ENCODE data around the gene ZPLD1. TPM values are rescaled to one million over a fixed set of nuclear protein-coding genes. Genes with fewer than 3 reads are reported as not detected.

Gene ZPLD1
- total and polyA plus RNA-seq, 10 of the 15 experiments (the other 5 are each of a cell fraction or from before 2014, with no cell fraction given): not detected

GRCh38 chr3:102511168-102511567, 76.4 kb downstream of the ZPLD1 start (continued):
- TF ChIP-seq POU2F2 (IDR thresholded peaks at IDR 0.05; ENCODE audit: borderline replicate concordance, low read depth, low read length) (no peak), PAX5 (IDR thresholded peaks at IDR 0.05; ENCODE audit: borderline replicate concordance, low read depth, low read length) (no peak)

GRCh38 chr3:102511639-102512038, 76.8 kb downstream of the ZPLD1 start:
- Histone ChIP-seq H3K27ac (ENCODE audit: control insufficient read depth, insufficient read depth) (no peak overlapping the region), H3K4me1 (ENCODE audit: control insufficient read depth, insufficient read depth, low read length) (no peaks in the 10 kb centered on the region), H3K9ac (ENCODE audit: control insufficient read depth, insufficient read depth, low read length) (no peak overlapping the region), H3K79me2 (ENCODE audit: control insufficient read depth, insufficient read depth, low read length) (no peaks in the 10 kb centered on the region), H3K27me3 (replicated peaks in 1 of 2; ENCODE audit: control insufficient read depth in 2 of 2, insufficient read depth in 2 of 2, low read length in 1 of 2) (no peaks in the 10 kb centered on the region), H3K9me3 (replicated peaks; ENCODE audit: control insufficient read depth, insufficient read depth, low read length) (no peaks in the 10 kb centered on the region), H2AFZ (ENCODE audit: control insufficient read depth, low read depth, low read length) (no peak overlapping the region), H3K4me3 (no peak overlapping the region), H3K36me3 (ENCODE audit: control insufficient read depth in 2 of 2, insufficient read depth in 2 of 2, low read length in 1 of 2) (no peaks in the 10 kb centered on the region), H4K20me1 (ENCODE audit: control insufficient read depth, insufficient read depth) (no peaks in the 10 kb centered on the region), H3K4me2 (ENCODE audit: control insufficient read depth, insufficient read depth) (no peak overlapping the region)
- intact Hi-C loops (cut with micrococcal nuclease; ENCODE audit: unreplicated experiment) (no loop called here), in situ Hi-C loops (cut with MboI) (no loop called here)
- ATAC-seq (no peak), FAIRE-seq (no peak), DNase-seq (ENCODE audit: low read depth, low spot score) (no peak)
- no TSS peak for BruUV-seq (replicated peaks)
- 22% methylated on average over 4 of the region's 4 CpGs for WGBS (ENCODE audit: insufficient coverage, insufficient replicate concordance, low lambda C conversion rate, missing lambda C conversion rate)
- ChIA-PET POLR2A (no interaction called here), RAD21 (ENCODE audit: unreplicated experiment) (no interaction called here), SMC1A (ENCODE audit: uncharacterized antibody, unreplicated experiment) (no interaction called here), CTCF (interaction anchor here (1.4 kb wide), 1 partner anchor 283 kb away, joined by 3 read pairs; no protein-coding TSS in a partner anchor)
- TF ChIP-seq ZNF207 (IDR thresholded peaks at IDR 0.05; ENCODE audit: borderline replicate concordance) (no peak), NKRF (conservative IDR thresholded peaks at IDR 0.05) (no peak), RELA (IDR thresholded peaks at IDR 0.05; ENCODE audit: borderline replicate concordance, partially characterized antibody) (no peak), ZBTB33 (IDR thresholded peaks at IDR 0.05) (no peak), HDGF (IDR thresholded peaks at IDR 0.05) (no peak), TAF1 (IDR thresholded peaks at IDR 0.05; ENCODE audit: borderline replicate concordance, low read depth, low read length) (no peak), MYB (IDR thresholded peaks at IDR 0.05; ENCODE audit: borderline replicate concordance, low read depth, low read length) (no peak), BCL11A (IDR thresholded peaks at IDR 0.05; ENCODE audit: low read depth, low read length) (no peak), MTA2 (IDR thresholded peaks at IDR 0.05; ENCODE audit: low read depth) (no peak), SREBF2 (IDR thresholded peaks at IDR 0.05; ENCODE audit: low read length) (no peak), SMAD1 (IDR thresholded peaks at IDR 0.05; ENCODE audit: low read depth, partially characterized antibody) (no peak), RFX5 (IDR thresholded peaks at IDR 0.05; ENCODE audit: low read depth, low read length) (no peak), CTCF (IDR thresholded peaks at IDR 0.05 in 2 of 3, conservative IDR thresholded peaks at IDR 0.05 in 1 of 3; ENCODE audit: control insufficient read depth in 2 of 3, extremely low read depth in 1 of 3, insufficient read depth in 1 of 3, low read depth in 3 of 3, low read length in 3 of 3) (no peak), EP300 (IDR thresholded peaks at IDR 0.05; ENCODE audit: borderline replicate concordance in 1 of 2, control insufficient read depth in 1 of 2, low read depth in 2 of 2, low read length in 2 of 2) (no peak)
